Activated naive CD8-positive, alpha-beta T cell treated with anti-CD3 and anti-CD28 coated beads, Interleukin-2, amount 10 ng/mL, durations not matched to agents 7 days and 5 days (primary cell): ENCODE results near the gene RNF180. TPM values are rescaled to one million over a fixed set of nuclear protein-coding genes. Genes with fewer than 3 reads are reported as not detected.
"Not testable (repeated sequence)": the region's sequence is repeated elsewhere in the genome, so short reads cannot be mapped to it uniquely, and the experiment has no call there.

ENCODE experiments used
- ATAC-seq: fragments of 150-1000 bp; cut with Tn5 transposase; one replicate; pipeline ENCODE4 v1.10.0; 2021; ENCODE audit warnings: low read depth, moderate library complexity
- POLR2A ChIA-PET: fragments of 350-600 bp; sonication (Branson Sonifier 250); formaldehyde crosslinking; loops from one replicate; lab custom pipeline; 2021; ENCODE audit warnings: antibody characterized with exemption; lab: Charles Lee
- DNase-seq: peaks from one replicate; pipeline ENCODE4 v3.0.0; 2021
- H3K27ac Mint-ChIP-seq: one replicate; pipeline ENCODE4 v1.8.0; 2022; ENCODE audit warnings: mild to moderate bottlenecking, mixed read lengths
- H3K27me3 Mint-ChIP-seq: one replicate; pipeline ENCODE4 v1.8.0; 2022; ENCODE audit warnings: mild to moderate bottlenecking, moderate library complexity, mixed read lengths
- H3K36me3 Mint-ChIP-seq: one replicate; pipeline ENCODE4 v1.8.0; 2021; ENCODE audit warnings: mild to moderate bottlenecking, mixed read lengths
- H3K4me1 Mint-ChIP-seq: one replicate; pipeline ENCODE4 v1.8.0; 2021; ENCODE audit warnings: mixed read lengths
- H3K4me3 Mint-ChIP-seq: one replicate; pipeline ENCODE4 v1.8.0; 2022; ENCODE audit warnings: mild to moderate bottlenecking, moderate library complexity, mixed read lengths
- H3K9me3 Mint-ChIP-seq: one replicate; pipeline ENCODE4 v1.8.0; 2021; ENCODE audit warnings: mixed read lengths
- total RNA-seq, 2 experiments: library from RNA; stranded (reverse); gene quantifications; one replicate each; pipeline ENCODE4 v1.2.3, GENCODE V29; 2021

The RNF180 gene
- total RNA-seq, 2 experiments from 2014 or later = not detected

DNA sequence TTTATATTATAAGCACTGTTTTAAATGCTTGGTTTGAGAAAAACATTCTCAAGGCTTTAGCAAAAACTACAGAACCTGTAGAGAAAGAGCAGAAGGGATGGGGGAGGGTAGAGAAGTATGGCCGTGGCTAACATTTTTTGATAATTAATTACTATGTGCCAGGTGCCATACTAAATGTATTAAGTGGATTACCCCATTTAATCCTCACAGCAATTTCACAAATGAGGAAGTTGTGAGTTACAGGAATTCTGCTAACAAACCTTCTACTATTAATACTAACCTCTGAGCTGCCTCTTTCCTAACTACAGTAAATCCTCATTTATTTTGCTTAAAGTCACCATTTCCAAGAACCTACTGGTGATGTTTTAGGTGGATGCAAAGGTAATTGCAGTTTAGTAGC lies 157.9 kb downstream of the RNF180 start:
- Mint-ChIP-seq H3K27me3 (no peaks in the 10 kb centered on the region), H3K4me1 (no peaks in the 10 kb centered on the region), H3K4me3 (no peak overlapping the region), H3K27ac (no peak overlapping the region), H3K36me3 (no peaks in the 10 kb centered on the region), H3K9me3 (peaks cover 5% of the 10 kb centered on the region)
- DNase-seq (no peak), ATAC-seq (no peak)
- POLR2A ChIA-PET = no interaction called here

GRCh38 chr5:64330728-64331231 lies 165.1 kb downstream of the RNF180 start:
- Mint-ChIP-seq H3K4me3 (no peak overlapping the region), H3K9me3 (peaks cover 10% of the 10 kb centered on the region), H3K36me3 (no peaks in the 10 kb centered on the region), H3K27ac (no peak overlapping the region), H3K4me1 (no peaks in the 10 kb centered on the region), H3K27me3 (no peaks in the 10 kb centered on the region)
- POLR2A ChIA-PET = no interaction called here
- no peak for ATAC-seq
- no peak for DNase-seq

DNA sequence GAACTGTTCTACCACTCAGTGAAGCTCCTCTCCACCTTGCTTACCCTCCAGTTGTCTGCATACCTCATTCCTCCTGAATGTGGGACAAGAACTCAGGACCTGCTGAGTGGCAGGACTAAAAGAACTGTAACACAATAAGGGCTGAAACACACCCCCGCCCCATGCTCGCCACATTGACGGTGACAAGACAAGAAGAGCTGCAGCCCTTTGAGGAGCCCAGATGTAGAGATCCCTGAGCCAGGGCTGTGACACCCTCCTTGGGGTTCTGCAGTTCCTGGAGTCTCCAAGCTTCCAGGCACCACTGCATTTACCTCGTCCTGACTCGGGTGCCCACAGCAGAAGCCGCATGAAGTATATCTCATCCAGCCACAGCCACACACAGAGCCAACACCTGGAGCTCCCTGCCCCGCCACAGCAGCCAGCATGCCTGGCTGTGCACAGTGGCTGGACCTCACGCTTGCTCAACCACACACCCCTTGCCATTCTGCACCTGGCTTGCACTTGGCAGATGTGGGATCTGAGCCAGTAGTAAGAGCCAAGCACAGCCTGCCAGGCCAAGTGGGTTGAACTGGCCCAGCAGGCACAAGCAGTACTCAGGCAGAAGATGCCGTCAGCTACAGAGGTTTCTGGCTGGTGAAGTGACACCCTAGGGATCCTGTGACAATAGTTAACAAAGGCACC lies 166.1 kb downstream of the RNF180 start:
- ATAC-seq (no peak), DNase-seq (no peak)
- POLR2A ChIA-PET = interaction anchor here (1.3 kb wide), 1 partner anchor 10 kb away, joined by 3 read pairs; no protein-coding TSS in a partner anchor
- Mint-ChIP-seq H3K9me3 (peaks cover 7% of the 10 kb centered on the region), H3K36me3 (no peaks in the 10 kb centered on the region), H3K27me3 (no peaks in the 10 kb centered on the region), H3K4me1 (no peaks in the 10 kb centered on the region), H3K27ac (no peak overlapping the region), H3K4me3 (no peak overlapping the region)

- Mint-ChIP-seq H3K36me3 (no peaks in the 10 kb centered on the region), H3K4me3 (no peak overlapping the region), H3K4me1 (no peaks in the 10 kb centered on the region), H3K9me3 (peaks cover 5% of the 10 kb centered on the region), H3K27ac (no peak overlapping the region), H3K27me3 (no peaks in the 10 kb centered on the region)
- no peak for DNase-seq
- POLR2A ChIA-PET = no interaction called here
- ATAC-seq = no peak
These were observed 168.2 kb downstream of the RNF180 start for GRCh38 chr5:64333886-64334285.

DNA sequence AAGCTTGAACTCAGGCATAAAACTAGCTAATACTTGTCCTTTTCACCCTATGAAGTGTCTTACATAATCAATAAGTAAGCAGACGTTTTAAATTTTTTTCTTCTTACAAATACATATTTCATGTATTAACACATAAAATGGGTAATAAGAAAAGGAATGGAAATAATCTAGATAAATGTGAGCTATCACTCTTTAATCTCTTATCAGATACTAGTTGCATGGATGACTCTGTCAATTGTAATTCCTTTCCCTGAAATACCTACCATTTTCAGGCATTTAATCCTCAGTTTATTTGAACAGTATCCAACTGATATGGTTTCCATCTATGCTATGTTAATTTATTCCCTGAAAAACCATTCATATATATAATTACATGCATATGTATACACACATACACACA lies 174.1 kb downstream of the RNF180 start:
- Mint-ChIP-seq H3K4me1 (no peaks in the 10 kb centered on the region), H3K27ac (no peak overlapping the region), H3K27me3 (no peaks in the 10 kb centered on the region), H3K36me3 (no peaks in the 10 kb centered on the region), H3K9me3 (no peaks in the 10 kb centered on the region), H3K4me3 (no peak overlapping the region)
- DNase-seq (no peak), ATAC-seq (no peak)
- POLR2A ChIA-PET = no interaction called here

DNA sequence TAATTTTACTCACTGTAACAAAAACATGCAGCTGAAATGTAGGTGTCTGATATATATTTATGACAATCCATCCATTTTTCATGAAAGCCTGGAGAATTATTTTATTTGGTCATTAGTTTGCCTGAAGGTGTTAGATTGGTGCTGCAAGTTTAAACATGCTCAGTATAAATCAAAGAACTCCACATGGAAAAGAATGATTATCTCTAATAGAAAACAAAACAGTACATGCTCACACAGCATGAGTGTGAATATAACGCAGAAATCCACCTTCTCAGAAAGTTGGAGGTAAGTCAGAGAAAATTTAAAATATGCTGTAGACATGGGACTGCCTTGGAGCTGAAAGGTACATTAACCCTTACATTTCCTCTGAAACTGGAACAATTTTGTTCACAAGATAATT lies 174.7 kb downstream of the RNF180 start:
- ATAC-seq (no peak), DNase-seq (no peak)
- Mint-ChIP-seq H3K27me3 (no peaks in the 10 kb centered on the region), H3K36me3 (no peaks in the 10 kb centered on the region), H3K4me3 (no peak overlapping the region), H3K4me1 (no peaks in the 10 kb centered on the region), H3K9me3 (no peaks in the 10 kb centered on the region), H3K27ac (no peak overlapping the region)
- POLR2A ChIA-PET = no interaction called here

DNA sequence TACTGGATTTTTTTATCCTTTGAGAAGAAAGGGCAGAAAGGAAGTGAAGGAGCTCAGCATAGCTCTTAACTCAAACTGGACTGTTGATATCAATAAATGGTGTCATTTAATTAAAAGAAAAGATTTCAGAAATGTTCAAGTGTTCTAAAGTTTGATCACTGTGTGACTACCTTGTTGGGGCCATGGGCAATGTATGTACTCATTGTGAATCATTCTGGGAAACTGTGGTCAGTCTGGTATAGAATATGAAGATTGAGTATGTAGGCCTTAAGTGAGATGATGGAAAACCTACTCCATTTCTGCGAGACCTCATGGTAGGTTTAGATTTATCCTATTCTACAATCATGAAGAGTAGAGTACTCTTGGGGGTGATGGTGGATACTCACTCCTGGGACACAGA lies 175.7 kb downstream of the RNF180 start:
- Mint-ChIP-seq H3K27ac (no peak overlapping the region), H3K27me3 (no peaks in the 10 kb centered on the region), H3K4me3 (no peak overlapping the region), H3K36me3 (no peaks in the 10 kb centered on the region), H3K4me1 (no peaks in the 10 kb centered on the region), H3K9me3 (no peaks in the 10 kb centered on the region)
- ATAC-seq (no peak), DNase-seq (no peak)
- POLR2A ChIA-PET = interaction anchor here (0.8 kb wide), 1 partner anchor 9 kb away, joined by 3 read pairs; no protein-coding TSS in a partner anchor

GRCh38 chr5:64344501-64344900 lies 178.9 kb downstream of the RNF180 start:
- POLR2A ChIA-PET = no interaction called here
- H3K9me3 Mint-ChIP-seq = no peaks in the 10 kb centered on the region
- H3K27me3 Mint-ChIP-seq = no peaks in the 10 kb centered on the region
- no peaks in the 10 kb centered on the region for H3K4me1 Mint-ChIP-seq
- H3K27ac Mint-ChIP-seq = no peak overlapping the region
- no peaks in the 10 kb centered on the region for H3K36me3 Mint-ChIP-seq
- DNase-seq (no peak), ATAC-seq (no peak)
- no peak overlapping the region for H3K4me3 Mint-ChIP-seq

GRCh38 chr5:64347309-64347708 lies 181.7 kb downstream of the RNF180 start:
- no peak for ATAC-seq

DNA sequence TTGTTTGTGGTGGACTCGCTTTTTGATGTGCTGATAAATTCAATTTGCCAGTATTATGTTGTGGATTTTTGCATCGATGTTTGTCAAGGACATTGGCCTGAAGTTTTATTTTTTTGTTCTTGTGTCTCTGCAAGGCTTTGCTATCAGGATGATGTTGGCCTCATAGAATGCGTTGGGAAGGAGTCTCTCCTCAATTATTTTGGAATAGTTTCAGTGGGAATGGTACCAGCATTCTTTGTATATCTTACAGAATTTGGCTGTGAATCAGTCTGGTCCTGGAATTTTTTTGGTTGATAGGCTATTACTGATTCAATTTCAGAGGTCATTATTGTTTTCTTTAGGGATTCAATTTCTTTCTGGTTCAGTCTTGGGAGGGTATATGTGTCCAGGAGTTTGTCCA lies 198.8 kb downstream of the RNF180 start:
- Mint-ChIP-seq H3K9me3 (peaks cover 4% of the 10 kb centered on the region), H3K4me1 (no peaks in the 10 kb centered on the region)
- no peak for DNase-seq

More at GRCh38 chr5:64347309-64347708, 181.7 kb downstream of the RNF180 start:
- H3K27me3 Mint-ChIP-seq = no peaks in the 10 kb centered on the region
- POLR2A ChIA-PET = no interaction called here
- no peaks in the 10 kb centered on the region for H3K9me3 Mint-ChIP-seq
- no peak for DNase-seq
- no peak overlapping the region for H3K4me3 Mint-ChIP-seq
- no peaks in the 10 kb centered on the region for H3K4me1 Mint-ChIP-seq
- no peak overlapping the region for H3K27ac Mint-ChIP-seq
- H3K36me3 Mint-ChIP-seq = no peaks in the 10 kb centered on the region

DNA sequence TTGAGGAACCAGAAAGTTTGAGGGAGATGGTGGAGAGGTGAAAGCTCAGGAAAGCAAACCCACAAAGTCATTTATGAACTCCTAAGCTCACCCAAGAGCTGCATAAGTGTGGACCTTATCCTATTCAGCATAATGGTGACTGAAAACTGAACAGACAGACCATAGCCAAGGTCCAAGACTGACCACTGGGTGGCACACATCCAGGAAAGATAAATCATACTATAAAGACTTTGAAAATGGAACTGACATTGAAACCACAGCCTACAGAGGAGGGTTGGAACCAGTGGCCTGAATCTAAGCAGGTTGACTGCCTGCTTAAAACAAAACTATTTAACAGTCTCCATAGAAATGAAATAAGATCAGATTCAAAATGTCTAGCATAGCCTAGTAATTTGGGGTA lies 219.1 kb downstream of the RNF180 start:
- no peaks in the 10 kb centered on the region for H3K9me3 Mint-ChIP-seq
- POLR2A ChIA-PET = no interaction called here
- H3K27ac Mint-ChIP-seq = no peak overlapping the region
- DNase-seq (no peak), ATAC-seq (no peak)
- H3K4me1 Mint-ChIP-seq = no peaks in the 10 kb centered on the region
- H3K27me3 Mint-ChIP-seq = no peaks in the 10 kb centered on the region
- no peak overlapping the region for H3K4me3 Mint-ChIP-seq
- no peaks in the 10 kb centered on the region for H3K36me3 Mint-ChIP-seq

More for the DNA sequence above, 198.8 kb downstream of the RNF180 start:
- no peaks in the 10 kb centered on the region for H3K36me3 Mint-ChIP-seq
- ATAC-seq = no peak
- POLR2A ChIA-PET = no interaction called here
- no peak overlapping the region for H3K27ac Mint-ChIP-seq
- H3K27me3 Mint-ChIP-seq = no peaks in the 10 kb centered on the region
- no peak overlapping the region for H3K4me3 Mint-ChIP-seq

DNA sequence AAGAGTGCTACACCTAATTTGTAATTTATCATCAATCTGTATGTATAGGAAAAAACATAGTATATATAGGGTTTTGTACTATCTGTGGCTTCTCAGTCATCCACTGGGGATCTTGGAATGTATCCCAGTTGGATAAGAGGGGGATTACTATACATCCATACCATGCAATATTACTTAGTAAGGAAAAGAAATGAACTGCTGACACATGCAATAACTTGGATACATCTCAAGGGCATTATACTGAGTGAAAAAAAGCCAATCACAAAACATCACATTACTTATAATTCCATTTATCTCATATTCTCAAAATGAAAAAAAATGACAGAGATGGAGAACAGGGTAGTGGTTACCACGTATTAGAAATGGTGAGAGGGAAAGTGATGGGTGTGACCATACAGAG lies 231.9 kb downstream of the RNF180 start:
- POLR2A ChIA-PET = no interaction called here

DNA sequence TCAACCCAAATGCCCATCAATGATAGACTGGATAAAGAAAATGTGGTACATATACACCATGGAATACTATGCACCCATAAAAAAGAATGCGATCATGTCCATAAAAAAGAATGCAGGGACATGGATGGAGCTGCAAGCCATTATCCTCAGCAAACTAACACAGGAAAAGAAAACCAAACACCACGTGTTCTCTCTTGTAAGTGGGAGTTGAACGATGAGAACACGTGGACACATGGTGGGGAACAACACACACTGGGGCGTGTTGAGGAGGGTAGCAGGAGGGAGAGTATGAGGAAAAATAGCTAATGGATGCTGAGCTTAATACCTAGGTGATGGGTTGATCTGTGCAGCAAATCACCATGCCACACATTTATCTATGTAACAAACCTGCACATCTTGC lies 233.1 kb downstream of the RNF180 start:
- H3K27me3 Mint-ChIP-seq, POLR2A ChIA-PET, H3K9me3 Mint-ChIP-seq, H3K36me3 Mint-ChIP-seq, H3K4me1 Mint-ChIP-seq, H3K27ac Mint-ChIP-seq, H3K4me3 Mint-ChIP-seq, ATAC-seq, DNase-seq: not testable (repeated sequence)

More for the DNA sequence above, 231.9 kb downstream of the RNF180 start:
- peaks cover 2% of the 10 kb centered on the region for H3K9me3 Mint-ChIP-seq
- no peak overlapping the region for H3K4me3 Mint-ChIP-seq
- no peaks in the 10 kb centered on the region for H3K4me1 Mint-ChIP-seq
- no peak for ATAC-seq
- H3K36me3 Mint-ChIP-seq = no peaks in the 10 kb centered on the region
- DNase-seq = no peak
- H3K27ac Mint-ChIP-seq = no peak overlapping the region
- H3K27me3 Mint-ChIP-seq = no peaks in the 10 kb centered on the region

DNA sequence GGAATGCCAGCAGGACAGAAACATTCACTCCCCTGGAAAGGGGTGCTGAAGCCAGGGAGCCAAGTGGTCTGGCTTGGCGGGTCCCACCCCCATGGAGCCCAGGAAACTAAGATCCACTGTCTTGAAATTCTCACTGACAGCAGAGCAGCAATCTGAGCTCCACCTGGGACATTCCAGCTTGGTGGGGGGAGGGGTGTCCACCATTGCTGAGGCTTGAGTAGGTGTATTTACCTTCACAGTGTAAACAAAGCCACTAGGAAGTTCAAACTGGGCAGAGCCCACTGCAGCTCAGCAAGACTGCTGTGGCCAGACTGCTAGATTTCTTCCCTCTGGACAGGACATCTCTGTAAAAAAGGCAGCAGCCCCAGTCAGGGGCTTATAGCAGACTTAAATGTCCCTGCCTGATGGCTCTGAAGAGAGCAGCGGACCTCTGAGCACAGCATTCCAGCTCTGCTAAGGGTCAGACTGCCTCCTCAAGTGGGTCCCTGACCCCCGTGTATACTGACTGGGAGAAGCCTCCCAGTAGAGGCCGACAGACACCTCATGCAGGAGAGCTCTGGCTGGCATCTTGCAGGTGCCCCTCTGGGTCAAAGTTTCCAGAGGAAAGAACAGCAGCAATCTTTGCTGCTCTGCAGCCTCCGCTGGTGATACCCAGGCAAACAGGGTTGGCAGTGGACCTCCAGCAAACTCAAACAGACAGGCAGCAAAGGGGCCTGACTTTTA lies 241.6 kb downstream of the RNF180 start:
- H3K4me1 Mint-ChIP-seq, H3K27ac Mint-ChIP-seq, POLR2A ChIA-PET, H3K4me3 Mint-ChIP-seq, ATAC-seq, DNase-seq, H3K36me3 Mint-ChIP-seq, H3K9me3 Mint-ChIP-seq, H3K27me3 Mint-ChIP-seq: not testable (repeated sequence)
